Common myeloid progenitor, CD34-positive (primary cell): ENCODE measurements around the gene COL23A1.

Source experiments
- CTCF ChIA-PET: fragments of 350-600 bp; sonication (Branson Sonifier 250); formaldehyde crosslinking; loops from one replicate; lab custom pipeline; 2021; ENCODE audit warnings: antibody characterized with exemption; lab: Charles Lee
- POLR2A ChIA-PET: fragments of 350-600 bp; sonication (Branson Sonifier 250); formaldehyde crosslinking; loops from one replicate; lab custom pipeline; 2021; ENCODE audit warnings: antibody characterized with exemption; lab: Charles Lee
- DNase-seq, 3 donors: peaks; one replicate each; pipeline versions ENCODE4 v3.0.0 to v3.0.0-alpha.2; 2013
- H3K27ac ChIP-seq, 2 experiments: 1 replicate in 1 of 2; 2 replicates in 1 of 2; pipeline ENCODE4 v1.7.0; 2013; ENCODE audit warnings: inconsistent platforms in 2 of 2, low read length in 2 of 2, mild to moderate bottlenecking in 2 of 2, low read depth in 1 of 2, moderate library complexity in 1 of 2; ENCODE audit not compliant: severe bottlenecking in 2 of 2, insufficient read depth in 1 of 2, poor library complexity in 1 of 2
- H3K27me3 ChIP-seq, 5 experiments: replicated peaks in 2 of 5; 1 replicate in 3 of 5; 2 replicates in 2 of 5; pipeline versions ENCODE4 v1.6.1 to v1.7.0; 2013; ENCODE audit warnings: low read length in 4 of 5, mild to moderate bottlenecking in 2 of 5, moderate library complexity in 2 of 5, inconsistent platforms in 1 of 5; ENCODE audit not compliant: insufficient read depth in 5 of 5, control insufficient read depth in 4 of 5
- H3K36me3 ChIP-seq, 4 experiments: 1 replicate in 2 of 4; 2 replicates in 2 of 4; pipeline versions ENCODE4 v1.6.1 to v1.7.0; 2013; ENCODE audit warnings: low read length in 3 of 4, control low read depth in 1 of 4, mild to moderate bottlenecking in 1 of 4; ENCODE audit not compliant: control insufficient read depth in 4 of 4, insufficient read depth in 4 of 4
- H3K4me1 ChIP-seq, 4 experiments: 1 replicate in 3 of 4; 2 replicates in 1 of 4; pipeline versions ENCODE4 v1.6.1 to v1.7.1; 2013; ENCODE audit warnings: low read length in 3 of 4, mild to moderate bottlenecking in 3 of 4, control low read depth in 1 of 4, inconsistent platforms in 1 of 4, moderate library complexity in 1 of 4; ENCODE audit not compliant: control insufficient read depth in 4 of 4, insufficient read depth in 4 of 4; ENCODE audit errors: control extremely low read depth in 1 of 4
- H3K4me3 ChIP-seq, 7 experiments: 1 replicate in 4 of 7; 2 replicates in 3 of 7; pipeline versions ENCODE4 v1.5.1 to v1.7.0; 2013; ENCODE audit warnings: mild to moderate bottlenecking in 7 of 7, low read length in 6 of 7, moderate library complexity in 6 of 7, inconsistent platforms in 2 of 7, low read depth in 2 of 7, control low read depth in 1 of 7; ENCODE audit not compliant: insufficient read depth in 4 of 7, control insufficient read depth in 1 of 7; ENCODE audit errors: extremely low read depth in 1 of 7
- H3K9me3 ChIP-seq, 5 experiments: 1 replicate in 4 of 5; 2 replicates in 1 of 5; pipeline versions ENCODE4 v1.6.1 to v1.7.1; 2013; ENCODE audit warnings: low read length in 4 of 5, mild to moderate bottlenecking in 2 of 5, inconsistent platforms in 1 of 5, low read depth in 1 of 5, moderate library complexity in 1 of 5; ENCODE audit not compliant: control insufficient read depth in 4 of 5, insufficient read depth in 2 of 5; ENCODE audit errors: control extremely low read depth in 1 of 5
- WGBS: methylation state at CpG from one replicate; pipeline ENCODE4 v1.1.5; 2013; ENCODE audit not compliant: insufficient coverage; 5-methylcytosine and 5-hydroxymethylcytosine counted together

The COL23A1 gene

DNA sequence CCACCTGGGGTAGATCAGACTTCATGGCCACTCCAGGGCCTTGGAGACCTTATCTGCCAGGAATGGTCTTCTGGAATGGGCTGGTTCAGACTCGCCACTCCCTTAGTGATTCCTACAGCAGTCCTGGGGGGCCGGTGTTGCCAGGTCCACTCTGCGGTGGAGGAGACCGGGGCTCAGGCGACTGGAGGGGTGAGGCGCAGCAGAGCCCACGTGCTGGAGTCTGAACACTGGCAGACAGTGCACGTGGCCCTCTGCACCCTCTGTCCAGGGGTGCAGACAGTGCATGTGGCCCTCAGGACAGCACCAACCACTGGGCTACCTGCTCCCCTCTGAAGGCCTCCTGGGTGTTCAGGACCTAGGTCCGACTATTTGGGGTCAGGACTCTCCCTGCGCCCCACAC is 262.7 kb downstream of the COL23A1 start:
- Histone ChIP-seq H3K36me3 (no peaks in the 10 kb centered on the region), H3K4me1 (peaks cover 0 to 10% (median 0%) of the 10 kb centered on the region in 4 experiments), H3K27ac (no peak overlapping the region), H3K4me3 (no peak overlapping the region), H3K27me3 (peaks cover 0 to 5% (median 0%) of the 10 kb centered on the region in 5 experiments), H3K9me3 (no peaks in the 10 kb centered on the region)
- POLR2A ChIA-PET = no interaction called here
- 88% methylated on average over 9 of the region's 10 CpGs for WGBS
- CTCF ChIA-PET = no interaction called here
- no peak for DNase-seq

DNA sequence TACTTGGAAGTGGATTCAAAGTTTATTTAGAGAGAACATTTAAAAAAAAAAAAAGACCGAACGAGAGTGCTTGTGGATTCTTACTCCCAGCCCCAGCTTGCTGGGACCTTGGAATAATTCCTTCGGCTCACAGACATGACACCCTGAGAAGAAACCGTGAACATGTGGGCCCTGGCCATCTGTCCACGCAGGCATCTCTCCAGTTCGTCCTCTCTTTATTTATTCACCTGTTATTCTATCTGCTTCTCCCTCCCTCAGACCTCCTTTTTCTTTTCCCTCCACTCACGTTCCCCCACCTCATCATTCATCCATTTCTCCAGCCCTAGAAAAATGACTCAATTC is 263.8 kb downstream of the COL23A1 start:
- no peak for DNase-seq
- Histone ChIP-seq H3K36me3 (no peaks in the 10 kb centered on the region), H3K4me1 (peaks cover 0 to 10% (median 0%) of the 10 kb centered on the region in 4 experiments), H3K27ac (no peak overlapping the region), H3K4me3 (no peak overlapping the region), H3K27me3 (peaks cover 0 to 5% (median 0%) of the 10 kb centered on the region in 5 experiments), H3K9me3 (no peaks in the 10 kb centered on the region)
- CTCF ChIA-PET = no interaction called here
- POLR2A ChIA-PET = no interaction called here
- 93% methylated on average over 5 of the region's 7 CpGs for WGBS

DNA sequence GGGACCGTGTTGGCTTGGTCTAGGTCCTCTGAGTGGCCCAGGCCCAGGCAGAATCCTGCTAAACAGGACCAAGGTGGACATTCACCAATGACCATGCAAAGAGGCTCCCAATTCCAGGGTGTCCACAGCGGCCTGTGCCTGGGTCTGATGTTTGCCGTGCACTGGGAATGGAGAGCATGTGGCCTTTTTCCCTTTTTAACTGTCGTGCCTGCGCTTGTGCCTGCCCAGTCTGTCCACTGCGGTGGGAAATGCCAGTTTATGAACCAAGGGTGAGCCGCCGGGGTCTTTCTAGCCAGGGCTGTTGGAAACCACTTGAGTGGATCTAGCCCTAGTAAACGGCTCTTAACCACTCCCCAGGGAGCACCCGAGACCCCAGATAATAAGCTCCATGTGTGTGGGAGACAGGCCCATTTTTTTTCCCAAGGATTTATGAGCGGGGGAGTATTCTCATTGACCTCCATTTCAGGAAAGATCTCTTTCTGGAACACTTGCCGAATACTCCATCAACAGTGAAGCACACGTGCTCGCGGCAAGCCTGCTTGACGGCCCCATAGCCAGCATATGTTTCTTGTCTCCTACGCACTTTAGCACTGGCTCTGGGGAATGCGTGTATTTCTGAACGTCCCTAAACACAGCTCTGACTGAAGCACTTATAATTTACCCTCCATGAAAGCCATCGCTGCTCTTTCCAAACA is 264.4 kb downstream of the COL23A1 start:
- WGBS = 96% methylated on average over 13 of the region's 20 CpGs
- ChIA-PET CTCF (no interaction called here), POLR2A (interaction anchor here (0.6 kb wide), 1 partner anchor 49 kb away, joined by 3 read pairs; no protein-coding TSS in a partner anchor)
- Histone ChIP-seq H3K27ac (no peak overlapping the region), H3K4me1 (peaks cover 0 to 12% (median 0%) of the 10 kb centered on the region in 4 experiments), H3K4me3 (no peak overlapping the region), H3K9me3 (no peaks in the 10 kb centered on the region), H3K36me3 (no peaks in the 10 kb centered on the region), H3K27me3 (peaks cover 0 to 5% (median 0%) of the 10 kb centered on the region in 5 experiments)
- DNase-seq = no peak

DNA sequence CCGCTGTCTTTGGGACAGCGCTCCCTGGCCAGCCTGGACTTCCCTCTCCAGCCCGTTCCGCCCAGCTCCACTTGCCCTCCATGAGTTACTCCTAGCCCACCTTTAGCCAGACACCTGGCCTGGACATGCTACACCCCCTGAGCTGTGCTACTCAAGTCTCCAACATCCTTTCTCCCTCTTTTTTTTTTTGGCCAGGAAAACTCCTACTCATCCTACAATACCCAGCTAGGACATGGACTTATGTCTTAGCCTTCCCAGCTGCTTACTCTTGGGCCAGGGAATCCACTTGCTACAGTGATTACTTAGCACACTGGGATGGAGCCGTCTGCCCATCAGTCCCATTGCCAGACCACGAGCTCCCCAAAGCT is 264.9 kb downstream of the COL23A1 start:
- Histone ChIP-seq H3K4me3 (no peak overlapping the region), H3K27me3 (peaks cover 0 to 5% (median 0%) of the 10 kb centered on the region in 5 experiments), H3K9me3 (no peaks in the 10 kb centered on the region), H3K36me3 (no peaks in the 10 kb centered on the region), H3K27ac (no peak overlapping the region), H3K4me1 (peaks cover 0 to 16% (median under 1%) of the 10 kb centered on the region in 4 experiments)
- DNase-seq = no peak
- ChIA-PET POLR2A (interaction anchor here (0.6 kb wide), 1 partner anchor 48 kb away, joined by 3 read pairs; no protein-coding TSS in a partner anchor), CTCF (no interaction called here)
- WGBS = 95% methylated on average over 6 of the region's 6 CpGs

DNA sequence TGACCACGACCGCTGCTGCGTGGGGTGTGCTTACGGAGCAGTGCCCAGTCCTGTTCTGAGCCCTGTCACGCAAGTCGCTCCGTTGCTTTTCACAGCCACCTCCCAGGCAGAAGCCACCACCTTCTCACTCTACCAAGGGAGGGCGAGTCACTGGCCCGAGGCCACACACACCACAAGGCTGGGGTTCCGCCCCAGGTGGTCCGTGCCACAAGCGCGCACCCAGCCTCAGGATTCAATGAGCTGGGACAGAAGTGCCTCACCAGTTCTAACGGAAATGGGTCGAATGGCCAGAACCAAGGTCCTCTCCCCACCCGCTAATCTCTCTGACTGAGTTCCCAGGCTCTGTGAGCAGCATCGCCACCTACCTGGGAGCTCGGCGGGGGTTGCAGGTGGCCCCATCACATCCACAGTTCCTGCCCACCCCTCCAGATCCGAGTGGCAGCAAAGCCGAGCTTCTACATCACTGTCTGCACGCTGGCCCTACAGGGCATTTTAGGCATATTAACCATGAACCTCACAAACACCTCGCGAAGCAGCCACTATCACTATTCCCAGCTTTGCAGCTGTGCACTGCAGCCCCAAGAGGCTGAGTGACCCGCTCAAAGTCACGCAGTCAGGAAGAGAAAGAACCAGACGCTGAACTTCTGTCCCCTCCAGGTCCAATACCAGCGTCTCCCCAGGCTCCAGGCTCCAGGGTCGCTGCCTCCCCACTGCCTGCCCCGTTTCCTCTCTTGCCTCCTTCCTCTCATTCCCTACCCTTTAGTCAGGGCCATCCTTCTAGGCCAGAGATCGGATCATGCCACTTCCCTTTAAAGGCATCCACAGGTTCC is 265.5 kb downstream of the COL23A1 start:
- H3K9me3 ChIP-seq = no peaks in the 10 kb centered on the region
- DNase-seq = no peak
- ChIA-PET POLR2A (no interaction called here), CTCF (no interaction called here)
- H3K4me1 ChIP-seq = peaks cover 0 to 16% (median 1%) of the 10 kb centered on the region in 4 experiments
- no peaks in the 10 kb centered on the region for H3K36me3 ChIP-seq
- WGBS = 83% methylated on average over 29 of the region's 31 CpGs
- H3K27me3 ChIP-seq = peaks cover 0 to 5% (median 0%) of the 10 kb centered on the region in 5 experiments
- no peak overlapping the region for H3K27ac ChIP-seq
- H3K4me3 ChIP-seq = no peak overlapping the region

DNA sequence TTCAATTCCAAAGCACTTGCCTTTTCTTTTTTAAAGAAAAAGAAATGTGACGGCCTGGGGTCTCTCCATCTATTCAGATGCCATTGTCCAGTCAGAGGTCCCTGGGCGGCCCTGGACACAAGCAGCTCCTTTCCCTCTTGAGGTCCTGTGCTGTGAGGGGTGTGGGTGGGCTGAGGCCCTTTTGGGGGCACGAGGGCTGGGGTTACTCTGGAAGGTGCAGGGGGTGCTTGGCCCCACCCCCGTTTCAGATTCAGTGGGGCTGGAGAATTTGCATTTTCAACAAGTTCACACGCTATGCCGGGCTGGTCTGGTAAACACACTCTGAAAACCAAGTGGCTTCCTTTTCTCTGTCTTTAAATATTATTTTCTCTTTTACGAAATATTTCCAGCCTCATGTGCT is 266.2 kb downstream of the COL23A1 start:
- Histone ChIP-seq H3K27me3 (peaks cover 0 to 5% (median 0%) of the 10 kb centered on the region in 5 experiments), H3K4me1 (peaks cover 0 to 16% (median 1%) of the 10 kb centered on the region in 4 experiments), H3K9me3 (no peaks in the 10 kb centered on the region), H3K27ac (no peak overlapping the region), H3K36me3 (no peaks in the 10 kb centered on the region), H3K4me3 (no peak overlapping the region)
- DNase-seq = no peak
- ChIA-PET POLR2A (no interaction called here), CTCF (no interaction called here)
- WGBS = 87% methylated on average over 7 of the region's 7 CpGs

DNA sequence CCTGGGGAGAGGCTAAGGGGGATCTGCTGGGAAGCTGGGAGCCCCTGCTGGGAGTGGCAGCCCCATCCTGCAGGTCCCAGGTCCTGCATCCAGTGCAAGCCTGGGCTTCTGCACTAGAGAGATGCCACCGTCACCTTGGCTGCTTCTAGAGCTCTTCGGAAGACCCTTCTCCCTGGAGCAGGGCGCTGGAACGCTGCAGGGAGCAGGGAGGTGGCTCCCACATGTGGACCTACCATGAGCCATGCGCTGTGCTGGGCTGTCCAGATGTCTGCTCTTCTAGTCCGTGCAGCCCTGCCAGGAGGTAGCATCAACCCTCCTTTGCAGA is 266.7 kb downstream of the COL23A1 start:
- POLR2A ChIA-PET = no interaction called here
- Histone ChIP-seq H3K9me3 (no peaks in the 10 kb centered on the region), H3K36me3 (no peaks in the 10 kb centered on the region), H3K27ac (no peak overlapping the region), H3K4me3 (no peak overlapping the region), H3K27me3 (peaks cover 0 to 5% (median 0%) of the 10 kb centered on the region in 5 experiments), H3K4me1 (peaks cover 0 to 16% (median 1%) of the 10 kb centered on the region in 4 experiments)
- CTCF ChIA-PET = no interaction called here
- no peak for DNase-seq
- WGBS = 95% methylated on average over 6 of the region's 6 CpGs
